IMR-90 (cell line): ENCODE measurements around the gene GAS6.

ENCODE experiments used
- BHLHE40 ChIP-seq: fragments of 150-350 bp; IDR thresholded peaks from 2 replicates; pipeline ENCODE4 v1.6.1; 2016; ENCODE audit warnings: mild to moderate bottlenecking, low read depth, low read length
- CEBPB ChIP-seq: IDR thresholded peaks from 2 replicates; pipeline ENCODE4 v1.6.1; 2012; ENCODE audit warnings: low read depth, low read length, improper control_type of control experiment
- CHD1 ChIP-seq: IDR thresholded peaks from 2 replicates; pipeline ENCODE4 v1.6.1; 2012; ENCODE audit warnings: low read depth, low read length, improper control_type of control experiment
- FOS ChIP-seq: fragments of 150-350 bp; IDR thresholded peaks from 2 replicates; pipeline ENCODE4 v1.6.1; 2016; ENCODE audit warnings: low read depth, low read length
- POLR2A ChIP-seq: IDR thresholded peaks from 2 replicates; pipeline ENCODE4 v1.6.1; 2012; ENCODE audit warnings: mild to moderate bottlenecking, low read depth, low read length
- RAD21 ChIP-seq: IDR thresholded peaks from 2 replicates; pipeline ENCODE4 v1.6.1; 2012; ENCODE audit warnings: low read length, improper control_type of control experiment
- USF2 ChIP-seq: fragments of 150-350 bp; IDR thresholded peaks from 2 replicates; pipeline ENCODE4 v1.6.1; 2017; ENCODE audit warnings: mild to moderate bottlenecking, antibody characterized with exemption, low read length, low read depth
- TF ChIP-seq, protein P1 (sequence below): conservative IDR thresholded peaks from 2 replicates; pipeline ENCODE4 v1.5.1; 2012; ENCODE audit warnings: mild to moderate bottlenecking, low read depth, low read length, improper control_type of control experiment
- TF ChIP-seq, protein P2 (sequence below): fragments of 150-350 bp; IDR thresholded peaks from 2 replicates; pipeline ENCODE4 v1.6.1; 2016; ENCODE audit warnings: low read depth, mild to moderate bottlenecking, low read length, moderate library complexity, borderline replicate concordance

GRCh38 chr13:113882716-113883115 is 18.8 kb upstream of the GAS6 start:
- TF ChIP-seq, protein P1, sequence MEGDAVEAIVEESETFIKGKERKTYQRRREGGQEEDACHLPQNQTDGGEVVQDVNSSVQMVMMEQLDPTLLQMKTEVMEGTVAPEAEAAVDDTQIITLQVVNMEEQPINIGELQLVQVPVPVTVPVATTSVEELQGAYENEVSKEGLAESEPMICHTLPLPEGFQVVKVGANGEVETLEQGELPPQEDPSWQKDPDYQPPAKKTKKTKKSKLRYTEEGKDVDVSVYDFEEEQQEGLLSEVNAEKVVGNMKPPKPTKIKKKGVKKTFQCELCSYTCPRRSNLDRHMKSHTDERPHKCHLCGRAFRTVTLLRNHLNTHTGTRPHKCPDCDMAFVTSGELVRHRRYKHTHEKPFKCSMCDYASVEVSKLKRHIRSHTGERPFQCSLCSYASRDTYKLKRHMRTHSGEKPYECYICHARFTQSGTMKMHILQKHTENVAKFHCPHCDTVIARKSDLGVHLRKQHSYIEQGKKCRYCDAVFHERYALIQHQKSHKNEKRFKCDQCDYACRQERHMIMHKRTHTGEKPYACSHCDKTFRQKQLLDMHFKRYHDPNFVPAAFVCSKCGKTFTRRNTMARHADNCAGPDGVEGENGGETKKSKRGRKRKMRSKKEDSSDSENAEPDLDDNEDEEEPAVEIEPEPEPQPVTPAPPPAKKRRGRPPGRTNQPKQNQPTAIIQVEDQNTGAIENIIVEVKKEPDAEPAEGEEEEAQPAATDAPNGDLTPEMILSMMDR, result no peak
- TF ChIP-seq POLR2A, result no peak
- no peak for TF ChIP-seq RAD21
- TF ChIP-seq USF2, result no peak
- no peak for TF ChIP-seq BHLHE40
- no peak for TF ChIP-seq CHD1
- no peak for TF ChIP-seq CEBPB
- TF ChIP-seq FOS, result no peak
- TF ChIP-seq, protein P2, sequence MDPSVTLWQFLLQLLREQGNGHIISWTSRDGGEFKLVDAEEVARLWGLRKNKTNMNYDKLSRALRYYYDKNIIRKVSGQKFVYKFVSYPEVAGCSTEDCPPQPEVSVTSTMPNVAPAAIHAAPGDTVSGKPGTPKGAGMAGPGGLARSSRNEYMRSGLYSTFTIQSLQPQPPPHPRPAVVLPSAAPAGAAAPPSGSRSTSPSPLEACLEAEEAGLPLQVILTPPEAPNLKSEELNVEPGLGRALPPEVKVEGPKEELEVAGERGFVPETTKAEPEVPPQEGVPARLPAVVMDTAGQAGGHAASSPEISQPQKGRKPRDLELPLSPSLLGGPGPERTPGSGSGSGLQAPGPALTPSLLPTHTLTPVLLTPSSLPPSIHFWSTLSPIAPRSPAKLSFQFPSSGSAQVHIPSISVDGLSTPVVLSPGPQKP, result no peak
